HG02642 (cell line): ENCODE measurements around the gene NFRKB.
"Not testable (repeated sequence)": the region's sequence is repeated elsewhere in the genome, so short reads cannot be mapped to it uniquely, and the experiment has no call there.

ENCODE experiments used
- ATAC-seq: cut with Tn5 transposase; IDR thresholded peaks from one replicate; pipeline ENCODE4 v1.9.1; 2021; ENCODE audit warnings: mild to moderate bottlenecking; ENCODE audit not compliant: unreplicated experiment, poor library complexity

NFRKB gene

DNA sequence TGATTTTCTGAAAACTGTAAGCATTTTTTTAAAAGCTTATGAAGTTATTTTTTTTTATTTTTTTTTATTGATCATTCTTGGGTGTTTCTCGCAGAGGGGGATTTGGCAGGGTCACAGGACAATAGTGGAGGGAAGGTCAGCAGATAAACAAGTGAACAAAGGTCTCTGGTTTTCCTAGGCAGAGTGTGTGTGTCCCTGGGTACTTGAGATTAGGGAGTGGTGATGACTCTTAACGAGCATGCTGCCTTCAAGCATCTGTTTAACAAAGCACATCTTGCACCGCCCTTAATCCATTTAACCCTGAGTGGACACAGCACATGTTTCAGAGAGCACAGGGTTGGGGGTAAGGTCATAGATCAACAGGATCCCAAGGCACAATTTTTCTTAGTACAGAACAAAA, 48.0 kb downstream of the NFRKB start:
- not testable (repeated sequence) for ATAC-seq

DNA sequence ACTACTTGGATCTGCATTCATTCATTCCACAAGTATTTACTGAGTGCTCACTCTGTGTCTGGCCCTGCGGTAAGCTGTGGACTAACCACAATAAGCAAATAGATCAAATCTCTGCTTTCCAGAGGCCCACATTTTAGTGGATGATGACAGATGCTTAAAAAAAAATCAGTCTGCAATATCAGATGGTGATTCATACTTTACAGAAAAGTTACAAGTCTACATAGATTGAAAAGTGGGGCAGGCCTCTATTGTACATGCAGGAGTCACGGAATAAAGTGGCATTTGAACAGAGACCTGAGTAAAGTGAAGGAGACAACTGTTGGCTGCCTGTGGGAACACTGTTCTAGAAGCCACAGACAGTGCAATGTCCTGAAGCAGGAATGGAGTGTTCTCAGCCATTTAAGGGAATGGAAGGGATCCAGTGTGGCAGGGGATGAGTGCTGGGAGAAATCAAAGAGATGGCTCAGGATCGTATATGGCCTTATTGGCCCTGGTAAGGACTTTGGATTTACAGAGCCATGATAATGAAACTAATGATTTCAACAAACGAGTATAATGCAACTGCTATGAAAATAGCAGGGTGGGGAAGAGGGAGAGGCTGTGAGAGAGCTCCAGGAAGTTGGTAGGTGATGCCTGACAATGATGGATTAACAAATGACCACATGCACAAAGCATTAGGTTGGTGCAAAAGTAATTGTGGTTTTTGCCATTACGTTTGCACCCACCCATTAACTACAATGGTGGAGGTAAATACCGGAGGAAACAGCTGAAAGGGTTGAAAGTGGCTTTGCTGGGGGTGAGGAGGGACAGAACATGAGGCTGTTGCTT, 48.7 kb downstream of the NFRKB start:
- no peak for ATAC-seq
